Lower leg skin (tissue), 3 donors: ENCODE results near the gene ICAM5.

Experiments used
- POLR2A ChIP-seq, 2 donors: fragments of 450-650 bp; IDR thresholded peaks; one replicate each; pipeline ENCODE4 v1.6.1; 2016 to 2017; ENCODE audit warnings: antibody characterized with exemption in 2 of 2, mild to moderate bottlenecking in 1 of 2, moderate library complexity in 1 of 2
- TF ChIP-seq, protein P1 (sequence below), 3 donors: fragments of 450-650 bp; IDR thresholded peaks; one replicate each; pipeline ENCODE4 v1.5.1; 2016; ENCODE audit warnings: antibody characterized with exemption in 3 of 3, mild to moderate bottlenecking in 3 of 3, moderate library complexity in 2 of 3

GRCh38 chr19:10295847-10296591, 6.3 kb downstream of the ICAM5 start:
- TF ChIP-seq, protein P1, sequence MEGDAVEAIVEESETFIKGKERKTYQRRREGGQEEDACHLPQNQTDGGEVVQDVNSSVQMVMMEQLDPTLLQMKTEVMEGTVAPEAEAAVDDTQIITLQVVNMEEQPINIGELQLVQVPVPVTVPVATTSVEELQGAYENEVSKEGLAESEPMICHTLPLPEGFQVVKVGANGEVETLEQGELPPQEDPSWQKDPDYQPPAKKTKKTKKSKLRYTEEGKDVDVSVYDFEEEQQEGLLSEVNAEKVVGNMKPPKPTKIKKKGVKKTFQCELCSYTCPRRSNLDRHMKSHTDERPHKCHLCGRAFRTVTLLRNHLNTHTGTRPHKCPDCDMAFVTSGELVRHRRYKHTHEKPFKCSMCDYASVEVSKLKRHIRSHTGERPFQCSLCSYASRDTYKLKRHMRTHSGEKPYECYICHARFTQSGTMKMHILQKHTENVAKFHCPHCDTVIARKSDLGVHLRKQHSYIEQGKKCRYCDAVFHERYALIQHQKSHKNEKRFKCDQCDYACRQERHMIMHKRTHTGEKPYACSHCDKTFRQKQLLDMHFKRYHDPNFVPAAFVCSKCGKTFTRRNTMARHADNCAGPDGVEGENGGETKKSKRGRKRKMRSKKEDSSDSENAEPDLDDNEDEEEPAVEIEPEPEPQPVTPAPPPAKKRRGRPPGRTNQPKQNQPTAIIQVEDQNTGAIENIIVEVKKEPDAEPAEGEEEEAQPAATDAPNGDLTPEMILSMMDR (IDR thresholded peaks at IDR 0.05), result no peak
- TF ChIP-seq POLR2A (IDR thresholded peaks at IDR 0.05), result no peak
